Measurements from ENCODE around the gene EEPD1.

GRCh38 chr7:36305648-36306047 is 152.6 kb downstream of the EEPD1 start:
- TF ChIP-seq POU2F2 (IDR thresholded peaks at IDR 0.05; ENCODE audit: low read depth, low read length) = no peak
- no peak for TF ChIP-seq POLR2A (IDR thresholded peaks at IDR 0.05; ENCODE audit: low read depth, low read length)
